Measurements from ENCODE around the gene SRPRB.

The SRPRB gene

DNA sequence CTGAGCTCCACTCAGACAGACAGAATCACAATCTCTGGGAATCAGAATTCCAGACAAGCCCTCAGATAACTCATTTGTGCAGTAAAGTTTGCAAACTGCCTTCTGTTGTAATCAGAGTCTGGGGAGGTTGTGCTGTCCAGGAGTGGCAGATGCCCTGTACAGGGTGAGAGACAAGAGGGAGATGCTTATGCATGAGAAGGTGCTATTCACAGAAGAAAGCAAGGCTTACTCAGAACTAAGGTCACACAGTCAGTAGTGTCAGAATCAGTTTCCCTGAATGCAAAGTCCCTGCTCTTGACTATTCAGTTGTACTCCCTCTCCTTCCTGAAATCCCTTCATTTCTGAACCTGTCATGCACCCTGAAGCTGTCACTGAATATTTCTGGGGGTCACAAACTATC, 43.7 kb downstream of the SRPRB start:
- no peak for DNase-seq

DNA sequence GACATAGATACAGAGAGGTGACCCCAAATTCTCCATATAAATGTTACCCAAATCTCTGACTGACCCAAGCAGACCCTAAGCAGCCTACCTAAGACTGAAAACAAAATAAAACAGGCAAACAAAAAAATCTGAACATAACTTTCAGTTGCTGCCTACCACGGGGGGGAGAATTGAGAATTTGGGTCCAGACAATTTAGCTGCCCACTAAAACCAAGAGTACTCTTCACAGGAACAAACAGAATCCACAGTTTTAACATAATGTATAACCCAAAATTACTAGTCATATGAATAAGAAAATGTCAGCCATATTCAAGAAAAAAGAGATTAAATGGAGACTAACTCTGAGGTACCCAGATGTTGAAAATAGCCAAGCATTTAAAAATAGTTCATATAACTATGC, 44.4 kb downstream of the SRPRB start:
- DNase-seq: no peak

DNA sequence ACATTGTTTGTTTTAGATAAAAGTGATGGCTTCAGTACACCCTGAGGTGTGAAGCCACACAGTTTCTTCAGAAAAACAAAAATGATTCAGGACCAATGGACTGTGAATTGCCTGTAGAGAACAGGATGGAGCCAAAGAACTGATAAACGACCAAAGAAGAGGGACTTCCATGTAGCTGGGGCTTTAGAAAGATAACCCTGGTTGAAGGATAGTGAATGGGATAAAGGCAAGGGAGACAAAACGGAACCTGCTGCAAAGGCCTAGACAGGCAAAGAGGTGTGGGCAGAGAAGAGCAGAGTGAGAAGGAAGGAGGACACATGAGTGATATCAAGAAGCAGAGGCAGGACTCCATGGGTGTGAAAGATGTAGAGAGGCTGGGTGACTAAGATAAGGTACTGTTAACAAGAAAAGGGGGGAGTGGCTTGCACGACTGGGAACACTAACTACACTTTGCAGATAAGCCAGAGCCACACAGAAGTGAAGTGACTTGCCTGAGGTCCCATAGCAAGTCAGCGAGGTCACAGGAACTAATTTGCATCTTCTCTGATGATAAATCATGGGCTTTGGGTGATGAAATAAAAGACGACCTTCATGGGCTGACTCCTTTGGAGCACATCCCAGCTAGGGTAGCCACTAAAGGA, 45.8 kb downstream of the SRPRB start:
- DNase-seq: no peak

DNA sequence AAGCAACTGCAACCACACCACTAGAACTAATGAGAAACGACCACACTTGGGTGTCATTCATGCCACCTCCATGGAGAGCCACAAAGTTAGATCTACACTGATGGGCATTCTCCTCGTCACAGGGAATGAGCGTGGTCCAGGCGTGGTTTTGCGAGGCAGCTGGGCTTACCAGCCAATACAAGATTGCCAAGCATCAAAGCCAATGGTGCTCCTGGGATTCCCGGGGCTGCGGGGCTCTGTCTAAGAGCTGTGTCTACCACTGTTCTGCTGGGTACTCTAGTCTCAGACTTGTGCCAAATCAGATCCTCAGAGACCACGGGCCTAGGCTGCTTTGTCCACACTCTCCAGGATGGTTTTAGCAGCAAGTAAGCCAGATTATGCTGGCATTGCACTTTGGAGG, 46.3 kb downstream of the SRPRB start:
- no peak for DNase-seq

DNA sequence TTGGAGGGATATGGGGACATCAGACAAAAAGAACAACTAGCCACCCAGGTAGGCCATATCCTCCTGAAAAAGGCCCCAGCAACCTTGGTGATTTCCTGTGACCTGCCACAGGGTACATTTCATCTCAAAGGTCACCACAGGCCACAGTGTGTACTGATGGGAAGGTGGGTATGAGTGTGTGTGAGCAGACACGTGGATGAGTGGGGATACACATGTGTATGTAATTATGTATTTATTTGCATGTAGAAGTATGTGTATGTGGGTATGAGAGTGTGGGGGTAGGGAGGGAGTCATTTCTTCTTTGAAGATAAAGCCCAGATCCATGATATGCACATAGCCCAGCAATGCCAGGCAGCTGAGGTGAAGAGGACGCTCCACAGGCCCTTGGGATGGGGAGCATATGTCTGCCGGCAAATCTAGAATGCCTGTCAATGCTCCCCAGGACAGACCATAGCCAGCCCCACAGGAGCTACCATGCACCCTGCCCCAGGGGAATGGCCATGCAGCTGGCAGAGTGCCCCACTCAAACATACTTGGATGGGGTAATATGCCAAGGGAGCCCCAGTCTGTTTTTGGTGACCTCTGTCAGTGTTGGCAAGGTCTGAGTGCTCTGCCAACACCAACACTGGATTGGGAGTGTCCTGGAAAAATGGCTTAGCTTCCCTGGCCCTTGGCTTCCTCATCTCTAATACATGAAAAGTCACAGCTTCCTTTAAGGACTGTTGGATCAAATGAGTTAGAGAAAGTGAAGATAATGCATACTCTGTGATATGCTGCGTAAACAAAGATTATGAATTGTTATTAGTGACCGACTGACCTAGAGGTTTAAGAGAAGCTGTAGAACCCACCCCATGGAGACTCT, 47.7 kb downstream of the SRPRB start:
- DNase-seq: no peak

DNA sequence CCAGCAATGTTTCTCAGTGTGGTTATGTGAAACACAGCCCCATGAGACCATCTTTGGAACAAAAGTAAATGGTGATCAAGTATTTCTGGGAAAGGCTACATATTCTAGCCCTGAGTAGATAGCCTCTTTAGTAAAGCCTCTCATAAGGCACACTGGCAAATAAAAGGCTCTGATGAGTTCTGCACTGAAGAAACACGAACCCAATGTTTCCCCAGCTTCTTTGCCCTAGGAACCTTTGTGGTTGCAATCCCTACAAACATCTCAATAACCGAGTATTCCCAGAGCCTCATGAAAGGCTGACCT, 48.3 kb downstream of the SRPRB start:
- DNase-seq: no peak

DNA sequence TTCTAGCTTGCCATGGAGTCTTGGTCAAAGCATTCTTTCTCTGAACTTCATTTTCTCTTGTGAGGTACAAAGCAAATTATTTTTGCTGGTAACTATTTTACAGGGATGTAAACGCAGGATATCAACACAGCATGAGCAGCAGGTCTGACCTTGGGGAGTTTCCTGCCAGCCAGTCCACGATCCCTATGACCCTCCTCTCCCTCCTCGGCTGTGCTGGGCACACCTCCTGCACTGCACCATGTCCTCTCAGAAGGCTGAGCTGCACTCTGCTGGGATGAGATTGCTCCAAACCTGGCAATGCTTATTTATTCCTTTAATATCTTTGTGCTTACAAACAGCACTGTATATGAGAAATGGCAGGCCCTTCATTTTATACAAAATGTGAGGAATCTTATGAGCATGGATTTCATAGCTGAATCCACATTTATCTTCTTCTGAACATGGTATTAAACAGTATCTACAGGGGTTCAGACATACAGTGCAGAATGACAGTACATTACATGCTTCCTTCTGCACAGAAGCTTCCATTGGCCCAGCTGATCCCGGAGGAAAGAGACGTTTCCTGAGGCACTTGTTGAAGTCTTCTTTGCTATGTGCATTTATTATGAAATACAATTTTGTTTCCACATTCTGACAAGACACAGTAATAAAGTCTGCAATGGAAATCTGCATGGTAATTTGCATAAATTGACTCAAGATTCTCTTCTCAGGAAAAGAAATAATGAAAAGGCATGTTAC, 48.8 kb downstream of the SRPRB start:
- DNase-seq: no peak

DNA sequence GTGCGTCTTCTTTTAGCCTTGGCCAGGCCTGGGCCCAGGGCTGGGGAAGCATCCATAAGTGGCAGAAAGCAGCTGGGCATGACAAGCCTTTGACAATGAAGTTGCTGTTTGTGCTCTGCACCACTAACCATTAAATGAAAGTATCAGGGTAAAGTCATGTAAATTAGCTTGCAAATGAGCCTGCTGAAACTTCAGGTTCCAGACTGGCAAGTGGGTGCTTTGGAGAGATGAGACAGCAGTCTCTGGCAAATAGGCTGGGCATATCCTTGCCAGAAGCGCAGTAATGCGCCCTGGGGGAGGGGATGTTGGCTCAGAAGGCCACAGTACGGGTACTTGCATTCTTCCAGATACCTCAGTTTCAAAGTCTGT, 49.4 kb downstream of the SRPRB start:
- no peak for DNase-seq

DNA sequence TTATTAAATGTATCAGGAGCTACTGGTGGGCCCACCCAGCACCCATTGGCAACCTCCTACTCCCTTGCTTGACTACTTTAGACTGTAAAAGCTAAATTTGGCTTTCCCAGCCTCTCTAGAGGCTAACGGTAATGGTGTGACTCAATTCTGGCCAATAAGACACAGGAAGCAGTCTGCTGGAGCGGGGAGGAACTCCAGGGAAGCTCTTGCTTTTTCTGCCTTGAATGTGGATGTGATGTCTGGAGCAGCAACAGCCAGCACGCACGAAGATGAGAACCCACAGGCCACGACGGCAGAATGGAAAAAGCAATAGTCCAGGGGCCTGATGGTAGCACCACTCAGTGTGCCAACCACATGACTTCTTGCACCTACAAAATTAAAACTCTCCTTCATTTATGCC, 50.2 kb downstream of the SRPRB start:
- DNase-seq: no peak

DNA sequence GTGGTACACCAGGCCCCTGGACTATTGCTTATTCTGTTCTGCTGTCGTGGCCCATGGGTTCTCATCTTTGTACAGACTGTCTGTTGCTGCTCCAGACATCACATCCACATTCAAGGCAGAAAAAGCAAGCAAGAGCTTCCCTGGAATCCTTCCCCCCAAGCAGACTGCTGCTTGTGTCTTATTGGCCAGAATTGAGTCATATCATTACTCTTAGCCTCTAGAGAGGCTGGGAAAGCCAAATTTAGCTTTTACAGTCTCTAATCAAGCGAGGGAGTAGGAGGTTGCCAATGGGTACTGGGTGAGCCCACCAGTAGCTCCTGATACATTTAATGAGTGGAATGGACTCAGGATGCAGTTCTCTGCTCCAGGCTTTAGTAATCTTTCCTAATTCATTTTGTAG, 50.7 kb downstream of the SRPRB start:
- DNase-seq: no peak

DNA sequence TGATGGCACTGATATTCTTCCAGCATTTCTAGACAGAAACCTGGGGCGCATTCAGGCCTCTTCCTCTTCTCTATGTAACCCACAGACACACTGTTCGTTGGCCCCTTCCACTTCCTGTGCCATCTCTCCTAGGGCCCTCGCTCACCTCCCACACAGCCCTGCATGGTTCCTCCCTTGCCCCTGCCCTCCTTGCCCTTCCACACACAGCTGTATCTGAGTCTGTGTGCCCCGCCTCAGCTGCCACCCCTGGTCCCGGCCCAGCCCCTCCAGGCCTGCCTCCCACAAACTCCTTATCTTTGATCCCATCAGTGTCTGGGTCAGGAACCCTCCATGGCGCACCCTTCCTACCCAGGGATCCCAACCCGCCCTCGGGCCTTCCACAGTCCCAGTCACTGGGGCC, 52.2 kb downstream of the SRPRB start:
- no peak for DNase-seq

DNA sequence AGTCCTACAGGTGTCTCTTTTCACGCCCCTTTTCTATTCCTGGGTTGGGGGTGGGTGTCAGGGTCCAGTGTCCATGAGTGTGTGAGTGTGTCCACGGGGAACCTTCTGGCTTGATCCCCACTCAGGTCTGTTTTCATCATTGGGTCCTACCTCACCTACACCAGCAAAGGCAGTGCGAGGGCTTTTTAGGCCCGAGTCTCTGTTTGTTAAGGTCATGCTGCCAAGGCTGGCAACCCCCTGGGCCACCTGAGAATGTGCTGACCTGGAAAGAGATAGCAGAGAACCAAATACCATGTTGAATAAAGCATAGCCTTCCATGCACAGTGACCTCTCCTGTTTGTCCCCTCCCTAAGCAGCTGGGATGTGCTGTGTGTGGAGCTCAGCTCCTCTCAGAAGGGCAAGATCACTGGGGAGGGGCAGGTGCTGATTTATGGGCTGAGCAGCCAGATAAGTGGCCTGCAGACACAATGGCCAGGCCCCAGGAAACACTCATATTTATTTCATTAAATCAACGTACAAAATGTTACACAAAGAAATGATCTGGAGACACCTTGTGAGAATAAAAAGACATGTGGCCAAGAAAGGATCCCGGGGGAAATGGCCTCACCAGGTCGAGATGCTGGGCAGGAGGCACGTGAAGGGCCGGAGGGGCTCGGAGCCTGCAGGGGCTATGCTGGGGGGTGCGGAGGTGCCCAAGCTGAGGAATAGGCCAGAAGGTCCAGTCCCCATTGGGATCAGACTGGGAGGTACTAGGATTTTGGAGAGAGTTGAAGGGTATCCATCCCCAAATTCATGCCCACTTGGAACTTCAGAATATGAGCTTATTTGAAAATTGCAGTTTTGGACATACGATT, 54.0 kb downstream of the SRPRB start:
- DNase-seq: no peak

DNA sequence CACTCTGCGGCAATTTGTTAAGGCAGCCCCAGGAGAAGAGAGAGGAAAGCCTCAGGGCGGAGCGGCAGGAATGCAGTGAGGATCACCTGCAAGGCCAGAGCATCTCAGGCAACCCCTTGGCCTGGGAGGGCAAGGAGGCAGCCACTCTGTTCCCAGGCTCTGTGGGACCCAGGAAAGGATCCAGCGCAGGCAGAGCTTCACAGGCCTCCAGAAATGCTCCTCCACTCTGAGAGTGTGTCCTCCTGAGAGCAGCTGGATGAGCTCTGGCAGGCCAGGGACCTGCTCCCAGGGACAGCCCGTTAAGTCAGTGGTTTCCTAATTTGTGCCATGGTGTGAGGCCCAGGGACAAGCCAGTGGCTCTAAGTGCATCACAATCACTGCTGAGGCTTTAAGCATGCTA, 54.9 kb downstream of the SRPRB start:
- no peak for DNase-seq

DNA sequence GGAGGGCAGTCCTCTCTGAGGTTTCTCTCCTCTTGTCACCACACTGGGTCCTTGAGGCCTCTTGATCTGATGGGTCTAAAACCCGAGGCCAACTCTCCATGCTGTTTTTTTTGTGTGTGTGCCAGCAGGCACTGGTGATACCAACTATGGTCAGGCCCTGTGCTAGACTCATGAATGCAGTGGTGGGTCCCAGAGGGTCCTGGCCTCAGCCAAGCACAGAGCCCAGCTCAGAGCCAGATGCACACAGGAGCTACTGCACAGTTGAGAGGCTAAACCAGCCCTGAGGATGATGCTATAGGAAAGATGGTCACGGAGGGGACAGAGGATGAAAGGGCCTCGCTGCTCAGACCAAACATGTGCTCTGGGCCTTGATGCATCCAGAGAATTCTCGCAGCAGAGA, 56.5 kb downstream of the SRPRB start:
- no peak for DNase-seq

DNA sequence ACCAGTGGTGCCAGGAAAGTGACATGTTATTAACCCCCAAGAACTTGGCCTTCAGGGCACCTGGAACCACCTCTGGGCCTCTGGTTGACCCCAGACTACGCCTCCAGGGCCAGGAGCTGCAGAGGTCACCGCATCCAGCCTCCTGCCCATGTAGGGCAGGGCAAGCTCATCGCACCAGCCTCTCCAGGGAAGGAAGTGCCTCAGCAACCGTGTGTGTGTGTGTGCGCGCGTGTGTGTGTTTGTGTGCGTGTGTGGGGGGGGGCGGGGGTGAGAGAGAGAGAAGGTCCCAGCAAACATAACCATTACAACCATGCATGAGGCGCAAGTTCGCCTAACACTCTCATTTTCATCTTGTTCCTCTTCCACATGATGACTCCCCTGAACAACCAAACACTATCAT, 58.3 kb downstream of the SRPRB start:
- no peak for DNase-seq

DNA sequence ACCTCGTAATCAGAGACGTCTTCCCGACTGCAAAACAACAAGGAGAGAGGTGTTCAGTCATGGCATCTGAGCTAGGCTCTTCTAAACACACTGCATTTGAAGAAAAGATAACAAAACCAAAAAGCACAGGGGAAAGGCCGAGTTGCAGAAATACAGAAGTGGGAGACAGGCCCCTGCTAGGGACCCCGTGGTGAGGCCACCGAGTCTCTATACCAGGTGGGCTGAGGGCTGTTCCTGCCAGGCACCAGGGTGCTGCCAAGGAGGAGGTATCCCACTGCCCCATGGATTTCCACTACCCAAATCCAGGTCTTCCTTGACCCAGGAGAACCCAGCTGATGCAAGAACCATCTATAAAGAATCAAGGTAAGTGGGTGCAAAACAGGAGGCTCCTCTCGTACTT, 59.0 kb downstream of the SRPRB start:
- no peak for DNase-seq

DNA sequence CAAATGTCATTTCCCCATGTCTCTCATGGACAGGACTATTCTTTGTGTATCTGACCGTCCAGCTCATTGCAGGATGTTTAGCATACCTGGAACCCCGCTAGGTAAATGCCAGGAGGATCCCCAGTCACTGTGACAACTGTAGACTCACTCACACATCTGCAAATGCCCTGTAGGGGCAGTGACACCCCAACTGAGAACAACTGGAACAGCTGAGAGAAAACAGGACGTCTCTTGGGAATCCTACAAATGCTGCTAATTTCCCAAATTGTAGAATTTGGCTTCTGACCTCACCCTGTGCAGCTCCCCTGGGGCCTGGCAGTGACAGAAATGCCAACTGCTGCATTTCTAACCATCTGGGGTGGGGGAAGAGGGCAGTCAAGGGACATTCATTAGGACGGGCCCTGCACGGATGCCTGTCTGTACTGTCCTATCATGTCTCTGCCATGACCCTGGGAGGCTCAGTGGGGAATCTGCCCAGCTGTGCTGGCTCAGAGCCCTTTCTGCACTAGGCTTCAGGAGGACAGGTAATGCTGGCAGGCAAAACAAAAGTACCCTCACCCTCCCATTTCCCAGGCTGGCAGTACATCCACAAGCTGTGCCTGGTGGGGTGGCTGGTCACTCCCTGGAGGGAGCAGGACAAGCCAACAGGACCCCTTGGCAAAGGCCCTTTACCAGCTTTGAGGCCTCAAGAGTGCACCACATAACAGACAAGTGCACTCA, 59.7 kb downstream of the SRPRB start:
- DNase-seq: no peak

DNA sequence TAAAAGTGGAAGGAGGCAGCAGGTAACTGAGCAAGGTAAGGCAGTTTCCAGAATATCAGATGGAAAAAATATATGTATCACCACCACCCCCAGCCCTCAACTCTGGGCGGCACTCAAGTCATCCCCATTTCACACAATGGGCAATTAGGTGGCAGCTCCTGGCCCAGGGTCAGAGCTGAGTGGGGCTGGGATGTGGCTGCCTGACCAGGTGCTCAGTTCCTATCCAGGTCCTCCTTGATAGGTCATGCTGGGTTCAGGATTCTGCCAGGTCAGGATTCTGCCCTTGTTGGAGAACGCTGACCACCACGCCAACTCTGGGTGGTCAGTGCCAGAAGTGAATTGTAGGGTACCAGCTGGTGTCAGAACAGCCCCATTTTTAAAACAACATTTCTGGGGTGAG, 60.5 kb downstream of the SRPRB start:
- no peak for DNase-seq

DNA sequence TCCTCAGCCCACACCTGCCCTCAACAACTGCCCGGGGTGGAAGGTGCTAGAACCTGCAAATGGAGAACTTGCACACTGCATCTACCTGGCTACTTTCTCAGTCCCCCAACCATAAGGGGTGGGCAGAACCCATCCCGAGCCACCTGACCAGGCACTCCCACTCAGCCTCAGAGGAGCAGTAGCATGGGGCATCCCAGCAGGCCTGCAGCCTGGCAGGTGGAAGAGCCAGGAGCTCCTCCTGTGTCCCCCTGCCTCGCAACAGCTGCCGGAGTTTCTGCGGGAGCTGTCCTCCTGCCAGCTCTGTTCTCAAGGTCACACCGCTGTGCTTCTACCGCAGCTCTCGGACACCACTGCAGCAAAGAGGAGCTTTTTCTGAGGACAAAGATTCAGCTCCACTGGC, 62.6 kb downstream of the SRPRB start:
- no peak for DNase-seq

DNA sequence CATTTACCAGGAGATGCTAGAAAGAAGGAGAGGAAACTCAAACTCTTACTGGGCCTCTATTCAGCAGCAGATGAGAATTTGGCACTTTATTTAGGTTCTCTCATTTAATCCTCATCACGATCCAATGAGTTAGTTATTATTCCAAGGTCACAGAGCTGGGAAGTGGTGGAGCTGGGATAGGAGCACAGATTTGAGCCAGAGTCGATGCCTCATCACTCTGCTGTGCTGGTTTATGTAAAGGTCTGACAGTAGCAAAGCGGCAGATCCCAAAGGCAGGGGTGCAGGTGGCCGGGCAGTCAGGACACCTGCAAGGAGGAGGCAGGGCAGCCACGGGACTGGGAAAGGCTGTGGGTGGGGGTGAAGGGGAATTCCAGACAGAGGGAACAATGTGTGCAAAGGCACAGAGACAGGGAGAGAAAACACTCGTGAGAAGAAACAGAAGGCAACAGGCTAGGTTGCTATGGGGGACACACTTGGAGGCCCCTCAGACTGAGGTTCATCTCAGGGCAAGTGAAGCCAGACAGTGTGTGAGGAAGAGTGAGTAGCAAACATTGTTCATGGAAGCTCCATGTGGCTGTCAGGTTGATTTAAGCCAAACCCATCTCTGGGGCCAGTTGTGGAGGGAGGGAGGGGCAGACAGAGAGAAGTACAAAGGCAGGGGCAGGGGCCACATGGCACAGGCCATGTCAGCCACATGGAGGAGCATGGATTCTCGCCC, 63.3 kb downstream of the SRPRB start:
- no peak for DNase-seq

DNA sequence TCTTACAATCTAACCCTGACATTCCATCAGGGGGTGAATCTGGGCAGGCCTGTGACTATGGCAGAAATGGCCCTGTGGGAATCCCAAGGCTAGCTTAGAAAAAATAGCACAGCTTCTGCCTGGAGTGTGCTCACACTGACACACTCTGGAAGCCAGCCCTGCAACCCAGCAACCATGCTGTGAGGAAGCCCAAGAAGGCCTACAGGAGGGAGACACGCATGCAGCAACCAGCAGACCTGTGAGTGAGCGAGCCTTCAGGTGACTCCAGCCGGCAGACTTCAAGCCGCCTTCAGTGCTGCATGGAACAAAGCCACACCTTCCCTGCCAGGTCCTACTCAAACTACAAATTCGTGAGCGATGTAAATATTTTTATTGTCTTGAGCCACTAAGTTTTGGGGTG, 64.0 kb downstream of the SRPRB start:
- DNase-seq: no peak

DNA sequence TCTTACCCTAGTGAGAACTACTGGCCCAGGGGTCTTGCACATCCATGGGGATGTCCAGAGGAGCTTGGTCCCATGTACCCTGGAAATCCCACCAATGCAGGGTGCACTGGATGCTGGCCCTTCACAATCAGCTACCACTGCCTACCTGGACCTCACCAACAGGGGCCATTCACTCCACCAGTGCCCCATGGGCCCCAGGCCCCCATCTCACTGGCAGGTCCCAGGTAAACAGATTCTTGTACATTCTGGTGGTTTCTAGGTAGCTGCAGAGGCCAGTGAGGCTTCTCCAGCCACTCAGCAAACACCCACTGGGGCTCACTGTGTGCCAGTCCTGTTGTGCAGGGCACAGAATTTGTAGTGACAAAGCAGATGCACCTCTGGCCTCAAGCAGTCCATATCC, 65.2 kb downstream of the SRPRB start:
- no peak for DNase-seq
